Activated T-cell treated with anti-CD3 and anti-CD28 coated beads, Interleukin-2, amount 50 U/mL, for 4 hours (primary cell): ENCODE measurements around the gene PSMD8. TPM values are rescaled to one million over a fixed set of nuclear protein-coding genes. Genes with fewer than 3 reads are reported as not detected.
"Not testable (repeated sequence)": the region's sequence is repeated elsewhere in the genome, so short reads cannot be mapped to it uniquely, and the experiment has no call there.

Source experiments
- ATAC-seq, 2 donors: fragments of 200-7000 bp; cut with Tn5 transposase; one replicate each; pipeline ENCODE4 v1.10.0; 2021
- DNase-seq: peaks from one replicate; pipeline ENCODE4 v3.0.0-alpha.2; 2020
- H3K27me3 Mint-ChIP-seq: one replicate; pipeline ENCODE4 v1.8.0; 2021; ENCODE audit warnings: low read depth, mixed read lengths
- H3K36me3 Mint-ChIP-seq: one replicate; pipeline ENCODE4 v1.8.0; 2022; ENCODE audit warnings: mixed read lengths; ENCODE audit not compliant: insufficient read depth
- H3K4me1 Mint-ChIP-seq: one replicate; pipeline ENCODE4 v1.8.0; 2021; ENCODE audit warnings: low read depth, mixed read lengths
- H3K4me3 Mint-ChIP-seq: one replicate; pipeline ENCODE4 v1.8.0; 2021; ENCODE audit warnings: mild to moderate bottlenecking, moderate library complexity, mixed read lengths
- H3K9me3 Mint-ChIP-seq: one replicate; pipeline ENCODE4 v1.8.0; 2021; ENCODE audit warnings: mixed read lengths
- total RNA-seq, 3 donors: library from RNA; stranded (reverse); gene quantifications; one replicate each; pipeline ENCODE4 v1.2.1, GENCODE V29; 2021

PSMD8 gene
- total RNA-seq, 3 donors from 2014 or later = 331 to 368 (median 337) TPM

DNA sequence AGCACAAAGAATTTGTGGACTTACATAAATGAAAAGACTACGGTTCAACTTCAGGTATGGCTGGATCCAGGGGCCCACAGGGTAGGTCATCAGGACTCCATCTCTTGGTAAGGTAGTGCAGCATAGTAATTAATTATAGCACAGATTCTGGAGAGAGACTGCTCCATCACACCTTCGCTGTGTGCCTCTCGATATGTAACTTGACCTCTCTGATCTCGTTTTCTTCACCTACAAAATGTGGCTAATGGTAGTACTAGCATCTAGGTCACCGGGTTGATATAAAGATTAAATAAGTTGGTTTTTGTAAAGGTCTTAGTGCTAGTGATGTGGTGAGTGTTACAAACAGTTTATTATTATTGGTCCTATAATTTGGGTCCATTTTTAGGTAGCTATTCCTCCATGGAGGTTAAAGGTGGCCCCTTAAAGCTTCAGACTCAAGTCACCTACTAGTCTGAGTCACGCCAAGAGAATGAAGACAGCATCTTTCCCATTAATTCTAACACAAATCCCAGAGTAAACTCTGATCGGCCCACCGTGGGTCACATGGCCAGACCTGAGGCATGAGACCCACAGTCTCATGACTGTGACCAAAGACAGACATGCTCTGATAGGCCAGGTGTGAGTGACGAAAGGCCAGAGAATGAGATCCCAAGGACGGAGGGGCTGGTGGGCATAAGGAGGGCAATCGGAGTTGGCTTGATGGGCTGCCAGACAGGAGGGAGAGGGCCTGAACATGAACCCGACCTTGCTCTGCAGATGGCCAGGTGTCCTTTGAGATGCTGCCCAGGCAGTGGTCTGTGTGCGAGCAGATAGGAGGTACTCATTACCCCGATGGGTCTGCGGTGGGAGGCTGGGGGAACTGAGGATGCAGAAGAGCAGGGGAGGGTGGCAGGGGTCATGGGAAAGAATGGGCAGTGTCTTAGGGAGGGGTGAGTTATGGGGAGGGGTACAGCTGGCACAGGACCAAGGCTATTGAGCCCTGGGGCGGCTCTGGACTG is 18.3 kb upstream of the PSMD8 start:
- DNase-seq (no peak), ATAC-seq (no peak)
- Mint-ChIP-seq H3K9me3 (no peaks in the 10 kb centered on the region), H3K27me3 (no peaks in the 10 kb centered on the region), H3K4me3 (no peak overlapping the region), H3K4me1 (peaks cover under 1% of the 10 kb centered on the region), H3K36me3 (no peaks in the 10 kb centered on the region)

DNA sequence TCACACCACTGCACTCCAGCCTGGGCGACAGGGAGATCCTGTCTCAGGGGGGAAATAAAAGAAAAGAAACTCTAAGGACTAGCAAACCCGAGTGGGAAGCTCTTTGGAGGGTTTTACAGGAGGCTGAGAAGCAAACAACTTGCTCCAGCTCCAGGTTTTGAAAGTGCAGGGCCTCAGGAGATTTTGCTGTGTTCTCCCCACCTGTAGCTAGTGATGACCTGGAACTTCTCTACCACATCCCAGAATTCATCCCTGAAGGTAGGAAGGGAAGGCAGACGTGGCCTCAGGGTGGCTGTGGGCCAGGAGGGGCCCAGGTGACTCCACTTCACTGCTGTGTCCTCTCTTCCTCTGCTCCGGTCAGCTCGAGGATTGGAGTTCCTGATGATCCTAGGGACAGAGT is 16.3 kb upstream of the PSMD8 start:
- H3K27me3 Mint-ChIP-seq = no peaks in the 10 kb centered on the region
- peaks cover 9% of the 10 kb centered on the region for H3K4me1 Mint-ChIP-seq
- H3K9me3 Mint-ChIP-seq = no peaks in the 10 kb centered on the region
- no peak overlapping the region for H3K4me3 Mint-ChIP-seq
- ATAC-seq = no peak
- H3K36me3 Mint-ChIP-seq = no peaks in the 10 kb centered on the region
- DNase-seq = no peak

DNA sequence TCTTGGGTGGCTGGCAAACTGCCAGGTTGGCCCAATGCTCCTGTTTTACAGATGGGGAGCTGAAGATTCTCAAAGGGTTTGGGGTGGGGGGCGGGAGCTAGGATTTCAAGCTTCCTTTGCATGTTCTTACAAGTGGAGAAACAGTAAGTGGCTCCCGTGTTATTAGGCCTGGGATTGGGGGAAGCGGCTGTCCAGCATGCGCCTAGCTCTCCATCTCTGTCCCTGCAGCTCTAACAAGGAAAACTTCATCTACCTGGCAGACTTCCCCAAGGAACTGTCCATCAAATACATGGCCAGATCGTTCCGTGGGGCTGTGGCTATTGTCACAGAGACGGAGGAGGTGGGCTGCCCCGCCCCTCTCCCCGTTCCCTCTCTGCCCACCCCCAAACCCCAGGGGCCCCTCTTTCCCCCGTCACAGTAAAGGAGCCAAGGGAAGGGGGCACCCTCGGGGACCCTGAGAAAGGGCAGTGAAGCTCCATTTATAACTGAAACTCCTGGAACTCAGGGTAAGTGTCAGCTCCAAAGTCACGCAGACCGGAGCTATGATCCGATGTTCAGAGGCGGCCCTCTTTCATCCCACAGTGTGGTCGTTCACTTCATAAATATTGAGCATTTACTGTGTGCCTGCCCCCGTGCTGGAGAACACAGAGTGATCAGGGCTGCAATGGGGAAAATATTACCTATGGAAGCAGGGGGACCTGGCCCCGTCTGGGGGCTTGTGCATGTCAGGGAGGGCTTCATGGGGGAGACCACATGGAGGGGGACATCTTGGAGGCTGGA is 14.9 kb upstream of the PSMD8 start:
- H3K27me3 Mint-ChIP-seq = no peaks in the 10 kb centered on the region
- H3K36me3 Mint-ChIP-seq = no peaks in the 10 kb centered on the region
- peaks cover 11% of the 10 kb centered on the region for H3K4me1 Mint-ChIP-seq
- DNase-seq = no peak
- no peak for ATAC-seq
- H3K9me3 Mint-ChIP-seq = no peaks in the 10 kb centered on the region
- H3K4me3 Mint-ChIP-seq = peak overlapping the region; percentile 29

DNA sequence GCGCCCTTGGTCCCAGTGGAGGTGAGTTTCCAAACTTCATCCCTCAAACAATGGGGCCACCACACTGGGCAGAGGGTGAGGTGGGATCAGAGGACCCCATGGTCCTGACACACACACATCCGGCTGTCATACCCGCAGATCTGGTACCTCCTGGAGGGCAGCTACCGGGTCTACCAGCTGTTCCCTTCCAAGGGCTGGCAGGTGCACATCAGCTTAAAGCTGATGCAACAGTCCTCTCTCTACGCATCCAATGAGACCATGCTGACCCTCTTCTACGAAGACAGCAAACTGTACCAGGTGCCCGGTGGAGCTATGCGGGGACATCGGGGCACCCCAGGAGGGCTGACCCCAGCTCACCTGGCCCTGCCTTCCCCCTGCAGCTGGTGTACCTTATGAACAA is 14.0 kb upstream of the PSMD8 start:
- H3K4me3 Mint-ChIP-seq = peak overlapping the region; percentile 19
- no peaks in the 10 kb centered on the region for H3K27me3 Mint-ChIP-seq
- ATAC-seq (no peak), DNase-seq (no peak)
- H3K4me1 Mint-ChIP-seq = peaks cover 11% of the 10 kb centered on the region
- H3K9me3 Mint-ChIP-seq = no peaks in the 10 kb centered on the region
- H3K36me3 Mint-ChIP-seq = no peaks in the 10 kb centered on the region

GRCh38 chr19:38360839-38361631 is 13.3 kb upstream of the PSMD8 start:
- H3K4me1 Mint-ChIP-seq = peaks cover 11% of the 10 kb centered on the region
- no peaks in the 10 kb centered on the region for H3K36me3 Mint-ChIP-seq
- ATAC-seq (no peak), DNase-seq (no peak)
- peak overlapping the region; percentile 79 for H3K4me3 Mint-ChIP-seq
- H3K27me3 Mint-ChIP-seq = no peaks in the 10 kb centered on the region
- no peaks in the 10 kb centered on the region for H3K9me3 Mint-ChIP-seq

DNA sequence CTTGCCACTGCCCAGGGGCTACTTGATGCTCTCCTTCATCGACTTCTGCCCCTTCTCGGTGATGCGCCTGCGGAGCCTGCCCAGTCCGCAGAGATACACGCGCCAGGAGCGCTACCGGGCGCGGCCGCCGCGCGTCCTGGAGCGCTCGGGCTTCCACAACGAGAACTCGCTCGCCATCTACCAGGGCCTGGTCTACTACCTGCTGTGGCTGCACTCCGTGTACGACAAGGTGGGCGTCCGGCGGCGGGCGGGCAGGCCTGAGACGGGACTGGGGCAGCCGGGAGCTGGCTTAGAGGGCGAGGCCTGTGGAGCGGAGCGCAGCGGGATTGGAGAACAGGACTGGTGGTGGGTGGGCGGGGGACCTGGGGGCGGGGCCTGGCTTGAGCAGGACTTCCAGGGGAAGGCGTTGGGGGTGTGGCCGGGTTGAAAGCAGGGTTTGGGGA is 12.7 kb upstream of the PSMD8 start:
- ATAC-seq (peak; percentile 83 to 86), DNase-seq (peak; percentile 45)
- Mint-ChIP-seq H3K36me3 (no peaks in the 10 kb centered on the region), H3K9me3 (no peaks in the 10 kb centered on the region), H3K4me3 (peak overlapping the region; percentile 79), H3K4me1 (peaks cover 11% of the 10 kb centered on the region), H3K27me3 (peaks cover 3% of the 10 kb centered on the region)

GRCh38 chr19:38362076-38362945 is 12.1 kb upstream of the PSMD8 start:
- peak overlapping the region; percentile 79 for H3K4me3 Mint-ChIP-seq
- no peaks in the 10 kb centered on the region for H3K9me3 Mint-ChIP-seq
- peak; percentile 61 to 63 for ATAC-seq
- peak; percentile 60 for DNase-seq
- H3K4me1 Mint-ChIP-seq = peaks cover 11% of the 10 kb centered on the region
- H3K36me3 Mint-ChIP-seq = no peaks in the 10 kb centered on the region
- H3K27me3 Mint-ChIP-seq = peaks cover 3% of the 10 kb centered on the region

GRCh38 chr19:38362946-38363688 is 11.3 kb upstream of the PSMD8 start:
- H3K4me3 Mint-ChIP-seq = peak overlapping the region; percentile 60
- H3K27me3 Mint-ChIP-seq = not testable (repeated sequence)

DNA sequence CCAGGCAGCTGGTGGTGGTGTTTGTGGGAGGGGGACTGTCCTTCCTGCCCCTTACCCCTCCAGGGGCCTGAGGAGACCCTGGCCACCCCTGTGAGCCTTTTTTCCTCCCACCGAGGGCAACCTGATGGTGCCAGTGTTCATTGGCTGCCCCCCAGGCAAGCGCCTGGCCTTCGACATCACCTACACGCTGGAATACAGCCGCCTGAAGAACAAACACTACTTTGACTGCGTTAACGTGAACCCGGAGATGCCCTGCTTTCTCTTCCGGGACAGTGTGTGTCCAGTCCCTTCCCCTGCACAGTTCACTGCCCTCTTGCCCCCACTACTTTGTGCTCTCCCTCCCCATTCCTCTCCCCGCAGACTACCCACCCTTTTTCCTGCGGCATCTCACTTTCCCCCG is 7.3 kb upstream of the PSMD8 start:
- Mint-ChIP-seq H3K4me3 (no peak overlapping the region), H3K9me3 (no peaks in the 10 kb centered on the region), H3K4me1 (peaks cover 4% of the 10 kb centered on the region), H3K36me3 (no peaks in the 10 kb centered on the region), H3K27me3 (peaks cover 7% of the 10 kb centered on the region)
- ATAC-seq (no peak), DNase-seq (no peak)

More at GRCh38 chr19:38362946-38363688, 11.3 kb upstream of the PSMD8 start:
- ATAC-seq, H3K9me3 Mint-ChIP-seq, DNase-seq, H3K36me3 Mint-ChIP-seq: not testable (repeated sequence)
- peaks cover 11% of the 10 kb centered on the region for H3K4me1 Mint-ChIP-seq

GRCh38 chr19:38369584-38369983 is 4.8 kb upstream of the PSMD8 start:
- H3K36me3 Mint-ChIP-seq = peaks cover under 1% of the 10 kb centered on the region
- H3K9me3 Mint-ChIP-seq = no peaks in the 10 kb centered on the region
- H3K4me3 Mint-ChIP-seq = no peak overlapping the region
- ATAC-seq = no peak
- no peak for DNase-seq
- peaks cover 5% of the 10 kb centered on the region for H3K4me1 Mint-ChIP-seq
- peaks cover 7% of the 10 kb centered on the region for H3K27me3 Mint-ChIP-seq

- H3K27me3 Mint-ChIP-seq = peaks cover 7% of the 10 kb centered on the region
- H3K36me3 Mint-ChIP-seq = peaks cover 7% of the 10 kb centered on the region
- no peak for ATAC-seq
- no peak overlapping the region for H3K4me3 Mint-ChIP-seq
- DNase-seq = no peak
- no peaks in the 10 kb centered on the region for H3K9me3 Mint-ChIP-seq
- H3K4me1 Mint-ChIP-seq = peaks cover 12% of the 10 kb centered on the region
Measured at GRCh38 chr19:38370299-38370698, 4.1 kb upstream of the PSMD8 start.

- H3K9me3 Mint-ChIP-seq = no peaks in the 10 kb centered on the region
- ATAC-seq (no peak), DNase-seq (no peak)
- no peak overlapping the region for H3K4me3 Mint-ChIP-seq
- peaks cover 20% of the 10 kb centered on the region for H3K4me1 Mint-ChIP-seq
- H3K27me3 Mint-ChIP-seq = peaks cover 7% of the 10 kb centered on the region
- peaks cover 9% of the 10 kb centered on the region for H3K36me3 Mint-ChIP-seq
Measured at GRCh38 chr19:38371081-38371480, 3.3 kb upstream of the PSMD8 start.

GRCh38 chr19:38373907-38374331 is 452 bp upstream of the PSMD8 start:
- no peak for DNase-seq
- no peak for ATAC-seq
- H3K27me3 Mint-ChIP-seq = peaks cover 4% of the 10 kb centered on the region
- peaks cover 27% of the 10 kb centered on the region for H3K4me1 Mint-ChIP-seq
- H3K9me3 Mint-ChIP-seq = no peaks in the 10 kb centered on the region
- peaks cover 15% of the 10 kb centered on the region for H3K36me3 Mint-ChIP-seq
- H3K4me3 Mint-ChIP-seq = peak overlapping the region; percentile 100
